GM12878 (cell line): Measurements from ENCODE around the gene OLFML3.

ENCODE experiments used
- BRCA1 ChIP-seq: IDR thresholded peaks from 2 replicates; pipeline ENCODE4 v1.6.1; 2011; ENCODE audit warnings: low read depth, low read length, improper control_type of control experiment
- EZH2 ChIP-seq: IDR thresholded peaks from 2 replicates; pipeline ENCODE4 v1.6.1; 2012; ENCODE audit warnings: low read depth, mild to moderate bottlenecking, control low read depth, inconsistent platforms, low read length, borderline replicate concordance; ENCODE audit not compliant: control insufficient read depth
- FOXM1 ChIP-seq: IDR thresholded peaks from 2 replicates; pipeline ENCODE4 v1.6.1; 2012; ENCODE audit warnings: low read depth, mild to moderate bottlenecking, inconsistent platforms, low read length, moderate library complexity
- GABPA ChIP-seq: IDR thresholded peaks from 2 replicates; pipeline ENCODE4 v1.6.1; 2014; ENCODE audit warnings: antibody characterized with exemption, low read depth, mild to moderate bottlenecking, inconsistent platforms
- POLR2A ChIP-seq: IDR thresholded peaks from 2 replicates; pipeline ENCODE4 v1.6.1; 2011; ENCODE audit warnings: low read depth, mild to moderate bottlenecking, low read length
- POLR2AphosphoS5 ChIP-seq: IDR thresholded peaks from 2 replicates; pipeline ENCODE4 v1.6.1; 2011; ENCODE audit warnings: mild to moderate bottlenecking, low read length, inconsistent platforms
- RFX5 ChIP-seq: IDR thresholded peaks from 2 replicates; pipeline ENCODE4 v1.6.1; 2011; ENCODE audit warnings: low read depth, low read length, improper control_type of control experiment
- SIN3A ChIP-seq: IDR thresholded peaks from 2 replicates; pipeline ENCODE4 v1.6.1; 2012; ENCODE audit warnings: low read depth, low read length, improper control_type of control experiment
- SIX5 ChIP-seq: IDR thresholded peaks from 2 replicates; pipeline ENCODE4 v1.6.1; 2011; ENCODE audit warnings: mild to moderate bottlenecking, low read depth, low read length, moderate library complexity; ENCODE audit not compliant: severe bottlenecking
- SP1 ChIP-seq: IDR thresholded peaks from one replicate; pipeline ENCODE4 v1.6.1; 2011; ENCODE audit warnings: low read depth, low read length
- TCF7 ChIP-seq: IDR thresholded peaks from 2 replicates; pipeline ENCODE4 v1.6.1; 2014; ENCODE audit warnings: antibody characterized with exemption, borderline replicate concordance
- TF ChIP-seq, protein P1 (sequence below): fragments of 450-650 bp; IDR thresholded peaks from 2 replicates; pipeline ENCODE4 v1.6.1; 2017; ENCODE audit warnings: mild to moderate bottlenecking, moderate library complexity
- TF ChIP-seq, protein P2 (sequence below), 3 experiments: IDR thresholded peaks in 2 of 3; conservative IDR thresholded peaks in 1 of 3; 2 replicates each; pipeline ENCODE4 v1.5.1; 2011; ENCODE audit warnings: low read depth in 3 of 3, low read length in 3 of 3, mild to moderate bottlenecking in 3 of 3, control low read depth in 2 of 3, moderate library complexity in 2 of 3, inconsistent platforms in 1 of 3, mixed read lengths in 1 of 3; ENCODE audit not compliant: control insufficient read depth in 2 of 3, insufficient read depth in 1 of 3; ENCODE audit errors: extremely low read depth in 1 of 3

DNA sequence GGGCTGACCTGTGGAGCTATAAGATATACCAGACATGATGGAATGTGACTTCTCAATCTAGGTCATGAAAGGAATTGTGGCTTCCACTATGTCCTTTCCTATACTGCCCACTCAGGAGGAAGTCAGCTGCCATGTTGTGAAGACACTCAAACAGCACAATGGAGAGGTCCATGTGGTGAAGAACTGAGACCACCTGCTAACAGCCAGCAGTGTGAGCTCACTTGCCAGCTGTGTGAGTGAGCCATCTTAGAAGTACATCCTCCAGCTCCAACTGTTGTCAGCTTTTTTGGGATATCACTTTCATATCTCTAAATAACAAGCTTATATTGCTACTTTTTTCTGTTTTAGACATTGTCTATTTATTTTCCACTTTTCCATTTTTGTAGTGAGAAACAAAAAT, 29.7 kb downstream of the OLFML3 start:
- TF ChIP-seq POLR2A (no peak), BRCA1 (no peak), FOXM1 (no peak), SP1 (no peak), SIN3A (no peak), RFX5 (no peak), TCF7 (no peak), GABPA (no peak), SIX5 (no peak), POLR2AphosphoS5 (no peak), EZH2 (no peak)
- TF ChIP-seq, protein P1, sequence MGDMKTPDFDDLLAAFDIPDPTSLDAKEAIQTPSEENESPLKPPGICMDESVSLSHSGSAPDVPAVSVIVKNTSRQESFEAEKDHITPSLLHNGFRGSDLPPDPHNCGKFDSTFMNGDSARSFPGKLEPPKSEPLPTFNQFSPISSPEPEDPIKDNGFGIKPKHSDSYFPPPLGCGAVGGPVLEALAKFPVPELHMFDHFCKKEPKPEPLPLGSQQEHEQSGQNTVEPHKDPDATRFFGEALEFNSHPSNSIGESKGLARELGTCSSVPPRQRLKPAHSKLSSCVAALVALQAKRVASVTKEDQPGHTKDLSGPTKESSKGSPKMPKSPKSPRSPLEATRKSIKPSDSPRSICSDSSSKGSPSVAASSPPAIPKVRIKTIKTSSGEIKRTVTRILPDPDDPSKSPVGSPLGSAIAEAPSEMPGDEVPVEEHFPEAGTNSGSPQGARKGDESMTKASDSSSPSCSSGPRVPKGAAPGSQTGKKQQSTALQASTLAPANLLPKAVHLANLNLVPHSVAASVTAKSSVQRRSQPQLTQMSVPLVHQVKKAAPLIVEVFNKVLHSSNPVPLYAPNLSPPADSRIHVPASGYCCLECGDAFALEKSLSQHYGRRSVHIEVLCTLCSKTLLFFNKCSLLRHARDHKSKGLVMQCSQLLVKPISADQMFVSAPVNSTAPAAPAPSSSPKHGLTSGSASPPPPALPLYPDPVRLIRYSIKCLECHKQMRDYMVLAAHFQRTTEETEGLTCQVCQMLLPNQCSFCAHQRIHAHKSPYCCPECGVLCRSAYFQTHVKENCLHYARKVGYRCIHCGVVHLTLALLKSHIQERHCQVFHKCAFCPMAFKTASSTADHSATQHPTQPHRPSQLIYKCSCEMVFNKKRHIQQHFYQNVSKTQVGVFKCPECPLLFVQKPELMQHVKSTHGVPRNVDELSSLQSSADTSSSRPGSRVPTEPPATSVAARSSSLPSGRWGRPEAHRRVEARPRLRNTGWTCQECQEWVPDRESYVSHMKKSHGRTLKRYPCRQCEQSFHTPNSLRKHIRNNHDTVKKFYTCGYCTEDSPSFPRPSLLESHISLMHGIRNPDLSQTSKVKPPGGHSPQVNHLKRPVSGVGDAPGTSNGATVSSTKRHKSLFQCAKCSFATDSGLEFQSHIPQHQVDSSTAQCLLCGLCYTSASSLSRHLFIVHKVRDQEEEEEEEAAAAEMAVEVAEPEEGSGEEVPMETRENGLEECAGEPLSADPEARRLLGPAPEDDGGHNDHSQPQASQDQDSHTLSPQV = no peak
- TF ChIP-seq, protein P2, sequence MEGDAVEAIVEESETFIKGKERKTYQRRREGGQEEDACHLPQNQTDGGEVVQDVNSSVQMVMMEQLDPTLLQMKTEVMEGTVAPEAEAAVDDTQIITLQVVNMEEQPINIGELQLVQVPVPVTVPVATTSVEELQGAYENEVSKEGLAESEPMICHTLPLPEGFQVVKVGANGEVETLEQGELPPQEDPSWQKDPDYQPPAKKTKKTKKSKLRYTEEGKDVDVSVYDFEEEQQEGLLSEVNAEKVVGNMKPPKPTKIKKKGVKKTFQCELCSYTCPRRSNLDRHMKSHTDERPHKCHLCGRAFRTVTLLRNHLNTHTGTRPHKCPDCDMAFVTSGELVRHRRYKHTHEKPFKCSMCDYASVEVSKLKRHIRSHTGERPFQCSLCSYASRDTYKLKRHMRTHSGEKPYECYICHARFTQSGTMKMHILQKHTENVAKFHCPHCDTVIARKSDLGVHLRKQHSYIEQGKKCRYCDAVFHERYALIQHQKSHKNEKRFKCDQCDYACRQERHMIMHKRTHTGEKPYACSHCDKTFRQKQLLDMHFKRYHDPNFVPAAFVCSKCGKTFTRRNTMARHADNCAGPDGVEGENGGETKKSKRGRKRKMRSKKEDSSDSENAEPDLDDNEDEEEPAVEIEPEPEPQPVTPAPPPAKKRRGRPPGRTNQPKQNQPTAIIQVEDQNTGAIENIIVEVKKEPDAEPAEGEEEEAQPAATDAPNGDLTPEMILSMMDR (IDR thresholded peaks at IDR 0.05 in 2 of 3, conservative IDR thresholded peaks at IDR 0.05 in 1 of 3; ENCODE audit: control insufficient read depth in 2 of 3, extremely low read depth in 1 of 3, insufficient read depth in 1 of 3, low read depth in 3 of 3, low read length in 3 of 3) = no peak
